GM18498 (cell line): ENCODE results near the gene EPB41.
"Not testable (repeated sequence)": the region's sequence is repeated elsewhere in the genome, so short reads cannot be mapped to it uniquely, and the experiment has no call there.

Experiments used
- ATAC-seq: cut with Tn5 transposase; IDR thresholded peaks from one replicate; pipeline ENCODE4 v1.9.1; 2021; ENCODE audit warnings: mild to moderate bottlenecking, moderate library complexity; ENCODE audit not compliant: unreplicated experiment

EPB41 gene

DNA sequence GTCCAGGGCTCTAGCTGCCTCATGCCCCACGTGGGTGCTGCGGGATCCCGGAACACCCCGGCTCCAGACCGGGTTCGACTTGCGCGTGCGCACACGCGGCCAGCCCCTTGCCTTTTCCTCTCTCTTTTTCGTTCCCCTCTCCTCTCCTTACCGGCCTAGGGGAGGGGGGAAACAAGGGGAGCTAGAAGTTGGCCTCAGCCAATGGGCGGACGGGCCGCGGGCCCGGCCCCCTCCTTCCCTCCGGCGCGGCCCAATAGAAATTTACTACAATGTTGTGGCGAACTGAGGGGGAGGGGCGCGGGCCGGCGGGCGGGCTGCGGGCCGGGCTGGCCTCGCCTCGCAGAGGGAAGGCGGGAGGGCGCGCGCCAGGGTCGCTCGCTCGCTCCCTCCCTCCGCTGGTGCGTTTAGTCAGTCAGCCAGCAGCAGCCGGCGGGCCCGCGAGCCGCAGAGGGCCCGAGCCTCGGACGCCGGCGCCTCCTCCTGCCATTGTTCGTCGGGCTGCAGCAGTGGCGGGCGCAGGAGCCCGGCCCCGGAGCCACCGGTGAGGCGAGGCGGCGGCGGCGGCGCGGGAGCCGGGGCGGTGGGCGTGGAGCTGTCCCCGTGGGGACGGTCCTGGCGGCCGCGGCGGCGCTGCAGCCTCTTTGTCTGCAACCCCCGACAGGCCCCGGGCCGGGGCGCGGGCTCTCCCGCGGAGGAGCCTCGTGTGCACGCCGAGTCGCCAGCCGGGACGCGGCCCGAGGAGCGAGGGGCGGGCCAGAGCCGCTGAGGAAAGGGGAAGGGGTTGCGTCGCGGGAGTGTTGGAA lies at the start of gene EPB41:
Gene EPB41, plus strand, starts transcription at position 342 of the 803 bp plus-strand sequence. CDS start 72,869 bp downstream, outside the sequence.
- peak; percentile 91 for ATAC-seq

DNA sequence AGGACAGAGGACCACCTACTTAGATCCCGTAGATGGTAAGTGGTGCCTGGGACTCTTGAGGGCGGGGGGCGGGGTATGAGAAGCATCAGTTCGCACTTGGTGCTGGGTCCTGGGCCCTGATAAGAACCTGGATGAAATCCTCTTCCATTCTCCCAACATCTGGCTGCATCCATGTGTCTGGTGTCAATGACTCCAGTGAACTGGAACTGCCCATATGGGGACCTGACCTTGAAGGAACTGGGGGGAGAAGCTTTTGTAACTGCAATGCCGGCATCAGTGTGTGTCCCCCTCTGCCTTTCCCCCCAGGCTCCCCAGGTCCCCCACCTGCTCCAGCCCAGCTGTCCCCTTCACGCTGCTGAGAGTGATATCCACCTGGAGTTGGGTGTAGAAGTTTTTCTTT lies 49.7 kb upstream of the EPB41 start:
- no peak for ATAC-seq

DNA sequence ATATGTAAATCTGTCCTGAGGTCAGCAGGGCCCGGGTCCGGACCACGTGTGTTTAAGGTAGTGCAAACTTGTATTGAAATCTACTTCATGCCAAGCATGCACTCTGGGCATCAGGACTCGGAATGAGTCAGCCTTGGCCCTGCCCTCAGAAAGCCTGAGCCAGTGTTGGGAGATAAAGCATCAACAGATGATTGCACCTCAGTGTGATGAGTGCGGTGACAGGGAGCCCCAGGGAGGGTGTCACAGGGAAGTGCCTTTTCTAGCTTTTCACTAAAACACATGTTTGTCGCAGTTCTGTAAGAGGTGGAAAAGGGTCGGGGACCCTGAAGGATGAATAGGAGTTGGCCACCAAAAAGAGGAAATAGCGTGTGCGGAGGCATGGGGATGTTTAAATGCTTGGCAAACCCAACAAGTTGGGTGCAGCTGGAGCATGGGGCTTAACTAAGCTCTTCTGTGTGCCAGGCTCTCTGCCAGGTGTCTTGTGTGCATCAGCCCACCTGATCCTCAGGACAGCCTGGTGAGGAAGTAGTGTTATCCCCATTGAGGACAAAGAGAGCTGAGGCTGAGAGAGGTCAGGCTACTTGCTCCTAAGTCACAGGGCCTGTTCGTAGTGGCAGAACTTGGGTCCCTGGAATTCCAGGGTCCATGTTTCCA lies 48.2 kb upstream of the EPB41 start:
- no peak for ATAC-seq

DNA sequence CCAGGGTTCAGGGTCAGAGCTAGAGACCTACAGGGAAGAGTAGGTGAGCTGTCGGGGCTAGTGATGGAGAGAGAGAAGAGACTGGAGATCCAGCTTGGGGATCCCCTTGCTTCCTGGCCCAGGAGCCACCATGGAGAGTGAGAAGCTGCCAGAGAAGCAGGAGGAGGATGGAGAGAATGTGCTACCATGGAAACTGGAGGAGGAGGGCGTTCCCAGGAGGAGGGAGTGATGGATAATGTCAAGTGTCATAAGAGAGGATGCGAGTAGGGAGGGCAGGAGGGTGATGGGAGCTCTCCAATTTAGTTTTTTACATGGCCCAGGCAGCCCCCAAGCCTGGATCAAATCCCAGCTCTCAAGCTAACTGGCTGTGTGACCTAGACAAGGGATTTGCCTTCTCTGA lies 46.5 kb upstream of the EPB41 start:
- no peak for ATAC-seq

DNA sequence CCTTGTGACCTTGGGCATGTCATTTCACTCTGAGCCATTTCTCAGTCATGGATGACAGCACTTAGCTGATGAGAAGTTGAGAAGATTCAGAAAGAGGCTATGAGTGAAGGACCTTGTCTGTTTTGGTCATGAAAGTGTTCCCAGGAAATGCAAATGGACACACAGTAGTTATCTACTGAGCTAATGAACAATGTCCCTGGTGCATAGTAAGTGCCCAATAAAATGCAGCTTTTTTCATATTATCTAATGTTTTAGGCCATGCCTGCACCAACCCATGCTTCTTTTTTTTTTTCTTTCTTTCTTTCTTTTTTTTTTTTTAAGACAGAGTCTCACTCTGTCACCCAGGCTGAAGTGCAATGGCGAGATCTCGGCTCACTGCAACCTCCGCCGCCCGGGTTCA lies 44.4 kb upstream of the EPB41 start:
- no peak for ATAC-seq

DNA sequence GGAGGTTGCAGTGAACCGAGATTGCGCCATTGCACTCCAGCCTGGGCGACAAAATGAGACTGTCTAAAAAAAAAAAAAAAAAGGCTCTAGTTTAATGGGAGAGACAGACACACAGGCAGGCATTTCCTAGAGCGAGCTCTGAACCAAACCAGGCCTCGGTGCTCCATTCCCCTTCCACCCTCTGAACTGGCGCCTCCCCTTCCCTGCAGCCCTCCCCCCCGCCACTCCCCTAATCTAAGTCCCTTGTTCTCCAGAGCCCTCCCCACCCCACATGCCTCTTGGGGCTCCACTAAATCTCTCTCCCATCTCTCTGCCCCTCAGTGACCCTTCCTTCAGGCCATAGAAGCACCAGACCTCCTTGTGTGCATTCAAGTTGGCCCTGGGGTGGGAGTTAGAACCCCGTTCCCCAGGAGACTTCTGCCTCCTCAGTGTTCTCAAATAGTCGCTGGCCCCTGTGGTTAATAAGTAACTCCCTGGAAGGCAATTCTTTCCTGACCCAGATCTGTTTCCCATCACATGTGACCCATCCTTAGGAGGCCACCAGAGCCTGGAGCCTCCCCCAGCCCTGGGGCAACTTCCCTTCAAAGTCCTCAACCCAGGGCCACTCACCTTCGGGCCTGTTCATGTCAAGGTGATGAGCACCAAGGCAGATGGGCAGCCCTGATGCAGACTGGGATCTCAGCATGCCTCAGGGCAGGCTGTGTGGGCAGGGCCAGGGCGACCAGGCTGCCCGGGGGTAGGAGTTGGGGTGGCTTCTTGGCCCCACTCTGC lies 42.6 kb upstream of the EPB41 start:
- no peak for ATAC-seq

DNA sequence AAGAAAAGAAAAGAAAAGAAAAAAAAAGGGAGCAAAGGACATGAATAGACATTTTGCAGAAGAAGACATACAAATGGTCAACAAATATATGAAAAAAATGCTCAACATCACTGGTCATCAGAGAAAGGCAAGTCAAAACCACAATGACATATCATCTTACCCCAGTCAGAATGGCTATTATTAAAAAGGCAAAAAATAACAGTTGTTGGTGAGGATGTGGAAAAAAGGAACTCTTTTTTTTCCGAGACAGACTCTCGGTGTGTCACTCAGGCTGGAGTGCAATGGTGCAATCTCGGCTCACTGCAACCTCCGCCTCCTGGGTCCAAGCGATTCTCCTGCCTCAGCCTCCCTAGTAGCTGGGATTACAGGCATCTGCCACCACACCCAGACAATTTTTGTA lies 39.2 kb upstream of the EPB41 start:
- ATAC-seq, result not testable (repeated sequence)

DNA sequence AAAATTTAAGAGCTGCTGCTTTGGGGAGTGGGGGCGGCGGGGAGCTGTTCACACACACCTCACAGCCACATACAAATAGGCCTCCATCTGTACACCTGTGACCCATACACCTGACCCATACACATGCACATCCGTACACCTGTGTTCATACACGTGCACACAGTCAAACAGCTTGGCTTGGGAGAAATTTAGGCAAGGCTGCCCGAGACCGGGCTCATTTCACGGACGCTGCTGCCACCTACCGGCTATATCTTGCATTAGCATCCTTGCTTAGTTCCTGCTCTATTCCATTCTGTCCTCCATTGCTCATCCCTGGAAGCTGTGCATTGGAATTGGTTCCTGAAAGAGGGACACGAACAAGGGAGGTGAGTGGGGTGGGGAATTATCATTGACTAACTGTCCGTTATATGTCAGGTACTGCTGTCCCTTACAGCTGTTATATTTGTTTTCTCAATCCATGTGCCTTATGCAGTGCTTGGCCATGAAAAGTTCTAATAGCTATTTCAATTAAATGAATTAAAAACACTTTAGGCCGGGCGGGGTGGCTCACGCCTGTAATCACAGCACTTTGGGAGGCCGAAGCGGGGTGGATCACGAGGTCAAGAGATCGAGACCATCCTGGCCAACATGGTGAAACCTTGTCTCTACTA lies 37.1 kb upstream of the EPB41 start:
- no peak for ATAC-seq

DNA sequence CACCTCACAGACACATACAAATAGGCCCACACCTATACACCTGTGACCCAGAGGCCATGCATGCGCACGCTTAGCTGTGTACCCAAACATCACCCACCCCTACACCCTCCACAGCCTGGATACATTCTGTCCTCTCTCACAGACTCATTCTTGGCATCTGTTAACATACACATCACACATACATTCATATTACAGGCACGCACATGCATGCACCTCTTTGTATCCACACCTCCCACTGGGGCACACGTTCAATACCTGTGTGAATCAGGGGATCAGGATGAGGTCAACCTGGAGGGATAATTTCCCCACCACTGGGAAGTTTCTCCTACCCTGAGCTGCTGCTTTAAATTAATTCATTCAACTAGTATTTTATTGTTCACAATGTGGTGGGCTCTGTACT lies 35.6 kb upstream of the EPB41 start:
- no peak for ATAC-seq

DNA sequence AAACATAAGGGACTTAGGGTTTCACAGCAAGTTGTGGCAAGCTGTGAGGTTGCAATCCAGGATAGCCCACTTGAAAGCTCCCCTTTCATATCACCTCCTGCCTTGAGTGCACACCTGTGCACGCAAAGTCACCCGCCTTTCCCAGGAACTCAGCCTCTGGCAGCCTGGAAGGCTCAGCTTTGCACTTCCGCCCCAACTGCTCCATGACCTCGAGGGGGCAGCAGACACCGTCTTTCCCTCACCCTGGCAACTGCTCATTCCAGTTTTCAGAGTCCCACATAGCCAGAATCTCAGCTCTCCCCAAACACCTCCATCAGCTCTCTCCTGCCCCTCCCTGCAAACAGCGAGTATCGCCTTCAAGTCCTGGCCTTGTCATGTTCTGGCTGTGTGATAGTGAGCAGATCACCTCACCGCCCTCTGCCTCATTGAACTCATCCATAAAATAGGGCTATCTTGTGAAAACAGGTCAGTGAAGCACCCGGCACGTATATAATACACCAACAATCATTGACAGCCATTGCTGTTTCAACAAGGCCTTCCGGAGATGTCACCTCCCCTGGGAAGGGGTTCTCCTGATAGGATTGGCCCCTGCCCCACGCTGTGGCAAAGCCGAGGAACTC lies 32.2 kb upstream of the EPB41 start:
- no peak for ATAC-seq

DNA sequence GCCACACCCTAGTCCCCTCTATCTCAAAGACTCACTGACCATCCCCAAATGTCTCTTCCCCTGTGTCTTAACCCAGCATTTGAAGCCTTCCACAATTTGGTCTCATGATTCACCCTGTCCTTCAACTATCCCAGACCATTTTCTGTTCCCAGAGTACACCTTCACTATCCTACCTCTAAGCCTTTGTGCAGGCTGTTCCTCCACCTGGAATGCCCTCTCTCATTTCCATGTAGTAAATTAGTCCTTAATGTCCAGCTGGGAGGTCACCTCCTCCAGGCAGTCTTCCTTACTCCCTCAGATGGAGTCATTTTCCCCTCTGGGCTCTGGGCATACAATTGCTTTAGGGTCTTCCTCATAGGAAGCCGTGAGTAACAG lies 31.1 kb upstream of the EPB41 start:
- no peak for ATAC-seq

DNA sequence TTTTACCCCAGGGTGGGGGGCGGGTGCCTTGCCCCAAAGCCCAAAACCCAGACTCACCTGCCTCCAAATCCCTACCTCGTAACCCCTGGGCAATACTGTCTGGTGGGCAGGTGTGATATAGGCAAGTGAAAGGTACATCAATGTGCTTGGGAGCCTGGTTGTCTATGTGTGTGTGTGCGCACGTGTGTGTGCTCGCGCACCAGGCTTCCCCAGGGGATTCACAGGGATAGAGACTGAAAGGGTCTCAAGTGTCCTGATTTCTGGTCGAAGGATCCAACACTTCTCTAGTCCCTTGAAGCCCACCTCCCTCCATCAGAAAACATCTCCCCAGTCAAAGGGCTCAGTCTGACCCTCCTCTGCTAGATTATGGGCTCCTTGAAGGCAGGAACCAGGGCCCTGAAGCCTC lies 28.9 kb upstream of the EPB41 start:
- ATAC-seq, result no peak

DNA sequence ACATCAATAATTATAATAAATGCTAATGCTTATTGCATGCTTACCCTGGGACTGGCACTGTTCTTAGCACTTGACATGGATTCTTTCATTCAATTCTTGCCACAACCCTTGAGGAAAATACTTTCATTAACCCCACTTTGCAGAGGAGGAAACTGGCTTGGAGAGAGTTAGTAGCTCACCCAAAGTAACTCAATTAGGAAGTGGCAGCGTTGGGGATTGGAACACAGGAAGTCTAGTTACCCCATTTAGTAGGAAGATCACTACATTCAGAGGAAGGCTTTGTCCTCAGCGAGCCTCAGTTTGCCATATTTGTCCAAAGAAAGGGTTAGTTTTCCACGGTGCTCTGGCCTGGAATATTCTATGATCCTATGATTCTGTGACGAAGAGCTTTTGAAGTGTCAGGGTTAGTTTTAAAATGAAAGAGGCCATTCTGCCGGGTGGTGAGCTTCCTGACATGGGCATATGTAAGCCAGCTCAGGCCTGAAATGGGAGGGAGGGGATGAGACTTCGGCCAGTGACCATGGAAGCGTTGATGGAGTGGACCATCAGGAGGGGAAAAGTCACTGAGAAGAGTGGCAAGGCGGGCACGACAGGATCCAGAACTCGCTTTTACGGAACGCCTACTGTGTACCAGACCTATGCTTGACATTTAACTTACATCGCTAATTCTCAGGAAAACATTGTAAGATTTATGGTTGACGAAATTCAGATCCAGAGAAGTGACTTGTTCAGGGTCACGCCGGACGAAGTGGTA lies 28.2 kb upstream of the EPB41 start:
- no peak for ATAC-seq

DNA sequence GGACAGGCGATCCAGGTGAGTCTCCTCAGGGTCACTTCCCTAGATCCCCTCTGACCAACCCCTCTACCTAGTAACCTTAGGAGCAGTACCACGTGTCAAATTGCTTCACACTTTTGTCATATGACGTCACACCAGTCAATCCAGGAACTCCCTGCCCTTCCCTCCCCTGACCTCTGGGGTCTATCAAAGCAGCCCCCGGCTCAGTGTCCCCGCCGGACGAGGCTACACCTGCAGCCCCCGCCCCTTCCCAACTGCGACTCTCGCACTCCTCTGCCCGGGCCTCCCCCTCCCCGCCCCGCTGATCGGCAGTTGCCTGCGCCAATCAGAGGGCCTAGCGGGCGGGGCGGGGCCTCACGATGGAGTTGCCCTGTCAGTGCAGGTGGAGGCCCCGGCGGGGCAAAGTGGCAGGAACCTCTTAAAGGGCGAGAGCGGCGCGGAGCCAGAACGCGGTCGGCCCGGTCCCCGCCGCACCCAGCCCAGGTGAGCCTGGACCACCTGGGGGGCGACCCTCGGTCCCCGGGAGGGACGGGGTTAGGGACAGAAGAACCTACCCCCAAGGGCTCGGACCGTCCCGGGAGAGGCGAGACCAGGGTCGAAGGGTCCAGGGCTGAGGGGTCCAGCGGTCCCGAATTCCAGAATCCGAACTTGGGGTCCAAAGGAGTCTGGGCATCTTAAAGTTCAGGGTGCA lies 27.5 kb upstream of the EPB41 start:
- peak; percentile 74 for ATAC-seq

DNA sequence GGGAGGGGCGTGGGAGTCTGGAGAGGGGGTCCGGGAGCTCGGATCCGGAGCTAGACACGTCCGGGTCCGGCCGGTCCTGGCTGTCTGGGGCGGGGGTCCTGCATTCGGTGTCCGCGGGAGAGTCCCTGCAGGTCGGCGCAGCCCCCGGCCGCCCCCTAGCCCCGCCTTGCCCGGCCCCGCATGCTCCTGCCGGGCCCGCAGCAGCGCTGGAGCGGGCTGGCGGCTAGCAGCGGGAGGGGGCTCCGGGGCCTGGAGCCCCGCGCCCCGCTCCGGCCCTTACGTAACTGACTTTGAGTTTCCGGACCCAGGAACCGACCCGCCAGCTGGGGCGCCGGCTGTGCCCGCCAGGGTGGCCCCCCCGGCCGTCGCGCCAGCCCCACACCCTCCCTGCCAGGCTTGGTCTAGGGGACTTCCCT lies 26.9 kb upstream of the EPB41 start:
- no peak for ATAC-seq

DNA sequence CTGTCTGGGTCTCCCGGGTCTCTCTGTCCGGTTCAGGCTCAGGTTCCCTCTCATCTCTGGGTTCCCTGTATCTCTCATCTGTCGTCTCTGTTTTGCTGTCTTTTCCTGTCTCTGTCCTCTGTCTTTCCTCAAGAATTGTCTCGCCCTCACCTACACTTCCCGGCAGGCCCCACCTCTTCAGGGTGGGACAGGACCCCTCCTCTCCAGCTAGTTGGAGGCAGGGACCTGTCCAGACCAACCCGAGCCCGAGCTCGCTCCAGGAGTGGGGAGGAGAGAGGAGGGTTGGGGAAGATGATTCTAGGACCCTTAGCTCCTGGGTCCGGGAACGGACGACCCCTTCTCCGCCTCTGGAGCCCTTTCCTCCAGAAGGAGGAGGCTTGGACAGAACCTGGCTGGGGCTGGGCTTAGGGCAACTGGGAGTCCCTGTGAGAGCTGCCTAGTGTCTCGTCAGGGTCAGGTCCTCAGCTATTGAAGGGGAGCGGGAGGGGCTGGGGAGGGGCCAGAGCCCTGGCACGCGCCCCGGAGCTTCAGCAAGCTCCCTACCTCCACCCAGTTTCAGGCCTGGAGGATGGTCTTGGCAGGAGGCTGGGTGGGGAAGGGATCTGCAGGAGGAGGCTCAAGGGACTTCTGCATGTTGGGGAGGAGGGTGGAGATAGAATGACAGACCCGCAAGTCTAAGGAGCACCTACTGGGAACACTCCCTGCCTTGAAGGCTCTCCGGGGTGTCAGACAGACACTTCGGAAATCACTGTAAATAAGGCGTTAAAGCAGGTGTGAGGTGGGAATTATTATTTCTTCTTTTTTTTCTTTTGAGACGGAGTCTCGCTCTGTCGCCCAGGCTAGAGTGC lies 26.3 kb upstream of the EPB41 start:
- no peak for ATAC-seq

DNA sequence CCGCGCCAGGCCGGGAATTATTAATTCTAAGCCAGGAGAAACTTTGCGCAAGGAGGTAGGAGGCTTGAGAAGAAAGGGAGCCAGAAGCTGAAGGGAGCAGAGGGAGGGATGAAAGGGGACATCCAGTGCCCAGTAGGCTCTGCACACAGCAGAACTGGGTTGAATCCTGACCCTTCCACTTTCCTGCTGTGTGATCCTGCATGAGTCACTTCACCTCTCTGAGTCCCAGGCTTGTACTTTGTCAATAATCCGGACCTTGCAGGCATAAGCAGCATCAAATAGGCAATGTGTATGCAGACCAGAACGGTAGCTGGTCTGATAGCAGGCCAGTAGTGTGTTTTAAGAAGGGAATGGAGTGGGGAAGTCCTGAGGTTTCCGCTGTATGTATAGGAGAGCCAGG lies 25.5 kb upstream of the EPB41 start:
- no peak for ATAC-seq

DNA sequence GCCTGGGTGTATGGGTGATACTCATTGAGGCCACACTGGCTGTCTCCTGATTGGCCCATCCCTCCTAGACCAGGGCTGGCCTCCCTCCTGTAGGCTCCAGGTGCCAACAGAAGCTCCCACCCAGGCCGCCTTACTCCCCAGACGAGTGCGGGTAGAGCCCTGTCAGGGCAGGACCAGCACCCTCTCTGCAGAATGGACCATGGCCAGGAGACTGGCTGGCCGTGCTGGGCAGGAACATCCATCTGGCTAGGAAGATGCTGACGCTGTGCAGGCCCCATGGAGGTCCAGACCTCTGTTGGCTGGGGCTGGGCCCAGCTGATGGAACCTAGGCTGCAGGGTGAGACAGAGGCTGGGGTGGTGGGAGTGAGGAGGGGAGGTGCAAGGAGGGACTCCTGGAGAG lies 25.0 kb upstream of the EPB41 start:
- ATAC-seq, result no peak

DNA sequence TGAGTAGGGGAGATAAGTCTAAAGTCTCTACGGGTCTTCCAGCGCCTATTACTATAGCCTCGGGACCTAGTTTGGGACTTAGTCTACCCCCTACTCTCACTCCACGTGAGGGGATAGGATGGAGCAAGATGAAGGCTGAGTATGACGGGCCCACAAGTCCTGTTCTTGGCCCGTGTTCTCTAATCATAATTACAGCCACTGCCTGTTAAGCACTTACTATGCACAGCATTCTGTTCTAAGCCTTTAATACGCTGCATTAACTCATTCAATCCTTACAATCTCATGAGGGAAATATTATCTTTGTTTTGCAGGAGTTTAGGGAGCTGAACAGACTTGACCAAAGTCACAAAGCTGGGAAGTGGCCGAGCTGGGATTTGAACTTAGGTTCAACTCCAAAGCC lies 23.9 kb upstream of the EPB41 start:
- ATAC-seq, result no peak
